GM12874 (cell line): ENCODE data around the gene PLEKHA5.

ENCODE experiments used
- CTCF ChIP-seq: IDR thresholded peaks from 2 replicates; pipeline ENCODE4 v1.5.1; 2011; ENCODE audit warnings: low read depth, mild to moderate bottlenecking, control low read depth, low read length, moderate library complexity; ENCODE audit not compliant: insufficient read depth

The PLEKHA5 gene

GRCh38 chr12:19312637-19313036 is 183.1 kb downstream of the PLEKHA5 start:
- TF ChIP-seq CTCF, result no peak

- TF ChIP-seq CTCF, result no peak
Observed at GRCh38 chr12:19316425-19316824, 186.9 kb downstream of the PLEKHA5 start.

GRCh38 chr12:19322376-19322775 is 192.8 kb downstream of the PLEKHA5 start:
- no peak for TF ChIP-seq CTCF

- no peak for TF ChIP-seq CTCF
Observed at GRCh38 chr12:19323805-19324204, 194.3 kb downstream of the PLEKHA5 start.

GRCh38 chr12:19326102-19326501 is 196.6 kb downstream of the PLEKHA5 start:
- no peak for TF ChIP-seq CTCF

GRCh38 chr12:19332196-19332595 is 202.7 kb downstream of the PLEKHA5 start:
- TF ChIP-seq CTCF, result no peak

- TF ChIP-seq CTCF, result no peak
Observed at GRCh38 chr12:19338405-19338804, 208.9 kb downstream of the PLEKHA5 start.

- TF ChIP-seq CTCF, result no peak
Observed at GRCh38 chr12:19351346-19351745, 221.8 kb downstream of the PLEKHA5 start.
